ENCODE measurements around the gene KANSL1. TPM values are rescaled to one million over a fixed set of nuclear protein-coding genes. Genes with fewer than 3 reads are reported as not detected.

The KANSL1 gene
- total RNA-seq, 4 donors from 2014 or later: 57.7 to 91.2 (median 75.1) TPM

DNA sequence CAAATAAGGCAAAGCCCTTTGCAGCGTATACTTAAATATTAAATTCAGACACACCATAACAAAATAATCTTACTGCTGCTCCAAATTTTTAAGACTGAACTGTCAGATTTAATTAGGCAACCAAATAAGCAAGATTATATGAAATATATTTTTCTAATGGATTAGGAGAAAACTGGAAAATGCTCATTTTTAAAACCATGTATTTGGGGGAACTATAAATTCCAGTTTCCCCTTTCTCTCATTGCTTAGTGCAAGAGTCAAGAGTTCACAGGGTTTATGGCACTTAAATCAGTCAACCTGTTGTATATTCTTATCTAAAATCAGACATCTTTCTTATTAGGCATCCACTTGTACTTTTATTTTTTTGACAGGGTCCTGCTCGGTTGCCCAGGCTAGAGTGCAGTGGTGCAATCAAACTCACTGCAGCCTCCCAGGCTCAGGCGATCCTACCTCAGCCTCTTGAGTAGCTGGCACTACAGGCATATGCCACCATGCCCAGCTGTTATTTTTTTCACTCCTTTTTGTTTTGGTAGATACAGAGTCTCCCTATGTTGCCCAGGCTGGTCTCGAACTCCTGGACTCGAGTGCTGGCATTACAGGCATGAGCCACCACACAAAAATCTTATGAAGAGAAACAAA is 2.1 kb upstream of the KANSL1 start:
- Histone ChIP-seq H3K27ac (no peak overlapping the region), H3K4me1 (peaks cover 0 to 59% (median 3%) of the 10 kb centered on the region in 3 donors), H3K27me3 (no peaks in the 10 kb centered on the region), H3K4me3 (no peak overlapping the region), H3K9me3 (no peaks in the 10 kb centered on the region), H3K36me3 (no peaks in the 10 kb centered on the region)
- no peak for ATAC-seq
- WGBS, 2 donors (ENCODE audit: low coverage in 1 of 2): 54 to 66% methylated on average over 2 to 3 of the region's 5 CpGs
- TF ChIP-seq POLR2AphosphoS5 (IDR thresholded peaks at IDR 0.05) (no peak), POLR2A (IDR thresholded peaks at IDR 0.05) (no peak), EP300 (IDR thresholded peaks at IDR 0.05) (no peak)
- TF ChIP-seq, protein P1, sequence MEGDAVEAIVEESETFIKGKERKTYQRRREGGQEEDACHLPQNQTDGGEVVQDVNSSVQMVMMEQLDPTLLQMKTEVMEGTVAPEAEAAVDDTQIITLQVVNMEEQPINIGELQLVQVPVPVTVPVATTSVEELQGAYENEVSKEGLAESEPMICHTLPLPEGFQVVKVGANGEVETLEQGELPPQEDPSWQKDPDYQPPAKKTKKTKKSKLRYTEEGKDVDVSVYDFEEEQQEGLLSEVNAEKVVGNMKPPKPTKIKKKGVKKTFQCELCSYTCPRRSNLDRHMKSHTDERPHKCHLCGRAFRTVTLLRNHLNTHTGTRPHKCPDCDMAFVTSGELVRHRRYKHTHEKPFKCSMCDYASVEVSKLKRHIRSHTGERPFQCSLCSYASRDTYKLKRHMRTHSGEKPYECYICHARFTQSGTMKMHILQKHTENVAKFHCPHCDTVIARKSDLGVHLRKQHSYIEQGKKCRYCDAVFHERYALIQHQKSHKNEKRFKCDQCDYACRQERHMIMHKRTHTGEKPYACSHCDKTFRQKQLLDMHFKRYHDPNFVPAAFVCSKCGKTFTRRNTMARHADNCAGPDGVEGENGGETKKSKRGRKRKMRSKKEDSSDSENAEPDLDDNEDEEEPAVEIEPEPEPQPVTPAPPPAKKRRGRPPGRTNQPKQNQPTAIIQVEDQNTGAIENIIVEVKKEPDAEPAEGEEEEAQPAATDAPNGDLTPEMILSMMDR (IDR thresholded peaks at IDR 0.05): no peak

DNA sequence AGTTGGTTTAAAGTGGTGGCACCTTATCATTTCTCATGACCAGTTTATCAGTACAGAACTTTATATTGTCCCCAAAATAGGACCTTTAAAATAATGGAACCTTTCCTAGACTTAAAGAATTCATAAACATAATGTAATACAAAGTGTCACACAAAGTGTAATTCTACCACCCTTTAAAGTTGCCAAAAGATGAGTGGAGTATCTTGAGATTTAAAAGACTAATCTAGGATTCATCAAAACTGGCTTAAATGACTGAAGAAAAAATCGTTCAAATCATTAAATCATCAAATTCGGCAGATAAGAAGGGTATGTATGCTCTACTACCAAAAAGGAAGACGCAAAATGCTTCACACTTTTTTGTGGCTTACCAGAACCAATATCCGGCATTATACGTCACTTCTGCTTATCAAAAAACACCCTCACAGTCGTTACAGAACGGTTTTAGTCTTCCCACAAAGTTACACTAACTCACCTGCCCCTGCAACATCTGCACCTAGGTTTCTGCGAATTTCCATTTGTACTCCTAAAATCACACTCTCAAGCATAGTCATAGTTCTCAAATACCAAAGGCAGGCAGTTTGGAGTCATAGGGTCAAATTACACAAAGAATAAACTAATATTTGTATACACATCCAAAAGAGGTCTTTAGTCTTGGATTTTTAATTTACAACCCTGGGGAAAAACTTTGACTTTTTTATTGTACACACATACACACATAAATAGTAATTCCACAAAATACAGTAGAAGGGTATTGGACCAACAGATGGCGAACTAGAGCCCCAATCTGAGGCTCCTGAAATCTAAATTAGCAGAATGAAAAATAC is 1.4 kb upstream of the KANSL1 start:
- peaks cover 0 to 64% (median 5%) of the 10 kb centered on the region in 3 donors for H3K4me1 ChIP-seq
- ATAC-seq: no peak
- H3K27me3 ChIP-seq: no peaks in the 10 kb centered on the region
- no peak for TF ChIP-seq EP300 (IDR thresholded peaks at IDR 0.05)
- TF ChIP-seq, protein P1 (IDR thresholded peaks at IDR 0.05): peak in 2 of 4 experiments; percentile 25 to 33
- H3K27ac ChIP-seq: peak overlapping the region; percentile 56 to 100 (median 100)
- WGBS, 2 donors (ENCODE audit: low coverage in 1 of 2): 55 to 57% methylated on average over 9 of the region's 9 CpGs
- no peaks in the 10 kb centered on the region for H3K9me3 ChIP-seq
- no peaks in the 10 kb centered on the region for H3K36me3 ChIP-seq
- peak overlapping the region; percentile 72 to 95 for H3K4me3 ChIP-seq

DNA sequence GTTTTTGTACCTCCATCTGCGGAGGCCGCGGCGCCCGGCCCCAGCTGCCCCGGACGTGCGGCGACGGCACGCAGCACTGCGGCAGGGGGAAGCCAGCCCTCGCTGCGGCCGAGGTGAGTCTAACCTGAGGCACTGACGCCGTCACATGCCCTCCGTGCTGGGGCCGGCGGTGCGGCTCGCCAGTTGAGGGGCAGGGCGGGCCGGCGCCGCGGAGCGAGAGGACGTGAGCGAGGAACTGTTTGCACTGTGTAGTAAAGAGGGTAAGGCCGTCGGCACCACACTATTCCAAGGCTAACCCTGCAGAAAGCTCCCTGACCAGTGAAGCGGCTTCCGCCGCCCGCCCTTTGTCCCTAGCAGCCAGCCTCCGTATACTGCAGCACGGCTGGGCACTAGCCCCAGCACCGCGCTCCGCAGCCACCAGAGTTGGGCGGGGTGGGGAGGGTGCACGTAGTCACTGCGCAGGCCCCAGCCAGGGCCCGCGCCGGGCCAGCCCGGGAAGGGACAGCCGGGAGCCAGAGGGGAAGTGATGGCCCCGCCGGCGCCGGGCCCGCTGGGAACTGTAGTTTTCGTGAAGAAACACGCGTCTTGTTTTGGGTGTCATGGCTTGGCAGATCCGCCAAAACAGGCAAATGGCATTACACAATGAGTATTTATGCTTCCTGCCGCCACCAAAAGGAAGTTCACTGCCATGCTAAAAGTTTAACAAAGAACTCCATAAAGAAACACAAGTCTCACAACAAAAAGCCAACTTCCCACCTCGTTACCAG is 580 bp upstream of the KANSL1 start:
- peak; percentile 76 for TF ChIP-seq POLR2AphosphoS5 (IDR thresholded peaks at IDR 0.05)
- peak; percentile 54 to 69 for TF ChIP-seq POLR2A (IDR thresholded peaks at IDR 0.05)
- TF ChIP-seq, protein P1 (IDR thresholded peaks at IDR 0.05): peak in 2 of 4 experiments; percentile 23 to 43
- no peak for TF ChIP-seq EP300 (IDR thresholded peaks at IDR 0.05)
- Histone ChIP-seq H3K9me3 (no peaks in the 10 kb centered on the region), H3K27me3 (no peaks in the 10 kb centered on the region), H3K27ac (peak overlapping the region; percentile 88 to 100 (median 100)), H3K36me3 (no peaks in the 10 kb centered on the region), H3K4me1 (peaks cover 0 to 64% (median 12%) of the 10 kb centered on the region in 3 donors), H3K4me3 (peak overlapping the region; percentile 72 to 95)
- WGBS, 2 donors (ENCODE audit: low coverage in 1 of 2): 1 to 4% methylated on average over 9 to 15 of the region's 60 CpGs
- ATAC-seq: peak; percentile 94

DNA sequence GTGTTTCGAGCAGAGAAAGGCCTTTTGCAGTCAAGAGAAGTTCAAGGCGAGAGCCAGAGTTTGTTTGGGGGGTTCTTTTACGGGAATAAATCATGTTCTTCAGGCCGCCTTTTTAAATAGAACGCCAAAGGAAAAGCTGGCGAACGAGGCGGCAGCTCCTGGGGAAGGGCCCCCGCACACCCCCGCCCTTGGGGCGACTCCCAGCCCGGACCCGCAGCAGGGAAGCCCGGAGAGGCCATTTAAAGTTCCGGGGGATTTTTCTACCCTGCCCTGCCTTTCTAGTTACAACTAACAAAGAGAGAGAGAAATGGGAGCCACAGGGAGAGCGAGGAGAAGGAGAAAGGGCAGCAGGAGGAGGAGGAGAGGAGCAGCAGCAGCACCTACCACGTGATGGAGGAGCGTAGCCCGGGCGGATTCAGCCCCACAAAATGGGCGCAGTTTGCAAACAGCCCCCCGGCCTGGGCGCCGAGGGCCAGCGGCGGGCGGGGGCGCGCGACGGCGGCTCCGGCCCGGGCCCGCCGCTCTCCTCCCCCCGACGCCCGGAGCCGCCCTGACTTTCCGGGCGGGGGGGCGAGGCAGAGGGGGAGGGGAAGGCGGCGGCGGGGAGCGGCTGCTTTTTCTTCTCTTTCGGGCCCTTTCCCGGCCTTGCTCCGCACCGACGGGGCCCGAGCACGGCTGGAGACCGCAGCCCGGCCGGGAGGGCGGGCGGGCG is 634 bp downstream of the KANSL1 start:
- TF ChIP-seq, protein P1 (IDR thresholded peaks at IDR 0.05): peak in 1 of 4 experiments; percentile 16
- no peak for TF ChIP-seq POLR2A (IDR thresholded peaks at IDR 0.05)
- TF ChIP-seq POLR2AphosphoS5 (IDR thresholded peaks at IDR 0.05): no peak
- TF ChIP-seq EP300 (IDR thresholded peaks at IDR 0.05): no peak
- H3K9me3 ChIP-seq: no peaks in the 10 kb centered on the region
- H3K36me3 ChIP-seq: no peaks in the 10 kb centered on the region
- 2% methylated on average over 11 of the region's 60 CpGs; no CpG with 5 or more reads in 1 of the 2 donors for WGBS, 2 donors (ENCODE audit: low coverage in 1 of 2)
- peaks cover 0 to 67% (median 23%) of the 10 kb centered on the region in 3 donors for H3K4me1 ChIP-seq
- H3K4me3 ChIP-seq: peak overlapping the region; percentile 83 to 95
- H3K27ac ChIP-seq: peak overlapping the region; percentile 97 to 100 (median 100)
- peak; percentile 36 for ATAC-seq
- H3K27me3 ChIP-seq: no peaks in the 10 kb centered on the region

Data from gastroesophageal sphincter (tissue), 4 donors.